ENCODE data around the gene SHB. TPM values are rescaled to one million over a fixed set of nuclear protein-coding genes. Genes with fewer than 3 reads are reported as not detected.

Gene SHB
- polyA plus RNA-seq, 2 of the 4 experiments (the other 2 are of a cell fraction) = 15.4 to 22.0 TPM

- ATAC-seq (peak; percentile 4 to 52; a peak in 3 of 6 replicates), FAIRE-seq (no peak), DNase-seq (ENCODE audit: low read depth in 1 of 2, low spot score in 1 of 2) (no peak)
- Histone ChIP-seq H3K4me1 (peaks cover 60% of the 10 kb centered on the region), H3K4me2 (peak overlapping the region; percentile 57), H3K4me3 (no peak overlapping the region), H3K27ac (peak overlapping the region; percentile 63 to 76; a peak in 5 of 6 replicates), H3K9me3 (no peaks in the 10 kb centered on the region)
- TF ChIP-seq BCL3 (IDR thresholded peaks at IDR 0.05) = 0 out of 3 replicates have a peak, but pooled peaks have one; percentile 20
- TF ChIP-seq EP300 (IDR thresholded peaks at IDR 0.05) = peak in 1 of 2 experiments; percentile 10; a peak in 1 of 5 replicates
- 0 out of 2 replicates have a peak, but pooled peaks have one; percentile 13 for TF ChIP-seq MAX (IDR thresholded peaks at IDR 0.05)
- TF ChIP-seq MAFK (IDR thresholded peaks at IDR 0.05; ENCODE audit: partially characterized antibody) = no peak
- WGBS (ENCODE audit: missing lambda C conversion rate) = 63% methylated on average over 11 of the region's 12 CpGs
- POLR2A ChIA-PET = no interaction called here
- CTCF ChIA-PET = interaction anchor here (0.7 to 1.6 kb wide), 5 partner anchors 9 to 125 kb away, joined by 3 to 7 read pairs (median 3); partner anchors contain the start of gene SHB
These were observed 125.4 kb downstream of the SHB start for GRCh38 chr9:37943345-37944265.

DNA sequence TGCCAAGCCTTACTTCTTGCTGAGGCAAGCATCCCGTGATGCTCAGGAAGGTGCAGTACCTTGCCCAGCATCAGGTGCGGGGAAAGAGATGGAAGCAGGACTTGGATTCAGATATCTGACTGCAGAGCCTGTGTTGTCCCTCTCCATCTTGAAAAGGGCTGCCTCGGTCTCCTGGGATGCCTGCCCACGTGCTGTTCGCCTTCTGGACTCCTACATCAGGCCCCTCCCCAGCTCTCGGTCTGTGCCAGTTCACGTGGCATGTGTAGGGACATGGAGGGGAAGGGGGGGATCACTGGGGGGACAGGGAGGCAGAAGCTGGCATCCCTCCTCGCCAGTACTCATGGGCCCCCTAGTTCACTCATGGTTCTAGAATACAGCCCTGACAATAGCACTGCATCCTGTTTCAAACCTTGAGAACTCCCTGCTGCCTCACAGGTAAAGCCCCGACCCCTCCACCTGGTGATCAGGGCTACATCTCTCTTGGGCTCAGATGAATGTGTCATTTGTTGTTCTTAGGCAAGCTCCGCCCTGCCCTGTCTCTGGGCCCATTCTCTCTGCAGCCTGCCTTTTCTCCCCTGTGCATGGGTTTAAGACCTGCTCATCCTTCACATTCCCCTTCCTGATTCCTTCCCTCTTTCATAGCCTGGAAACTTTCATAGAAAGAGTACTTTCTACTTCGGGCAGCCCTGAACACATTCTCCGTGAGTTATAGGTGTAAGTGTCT lies 126.2 kb downstream of the SHB start:
- ATAC-seq = peak in 1 of 2 experiments; percentile 6; a peak in 1 of 6 replicates
- peaks cover 68% of the 10 kb centered on the region for H3K4me1 ChIP-seq
- CTCF ChIA-PET = interaction anchor here (0.5 to 1.6 kb wide), 8 partner anchors 9 to 321 kb away, joined by 3 to 7 read pairs (median 3); partner anchors contain the start of gene SHB

DNA sequence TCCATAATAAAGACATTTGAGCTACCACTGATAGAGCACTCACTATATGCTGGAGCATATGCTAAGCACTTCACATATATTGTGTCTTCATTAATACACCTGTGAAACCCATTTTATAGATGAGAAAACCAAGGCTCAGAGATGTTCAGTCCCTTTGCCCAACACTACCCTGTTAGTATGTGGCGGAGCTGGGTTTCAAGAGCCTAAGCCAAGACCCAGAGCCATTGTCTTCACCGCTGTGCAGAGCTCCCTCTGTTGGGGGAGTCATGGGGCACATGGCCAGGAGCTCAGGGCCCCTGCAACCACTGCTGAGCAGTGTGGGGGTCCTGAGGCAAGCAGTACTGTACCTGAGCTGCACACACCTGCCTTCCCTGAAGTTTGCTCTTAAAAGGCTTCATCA lies 127.8 kb downstream of the SHB start:
- ChIA-PET POLR2A (no interaction called here), CTCF (interaction anchor here (0.9 to 2.1 kb wide), 6 partner anchors 8 to 147 kb away, joined by 3 to 15 read pairs (median 6); no protein-coding TSS in a partner anchor)
- TF ChIP-seq, protein P1, sequence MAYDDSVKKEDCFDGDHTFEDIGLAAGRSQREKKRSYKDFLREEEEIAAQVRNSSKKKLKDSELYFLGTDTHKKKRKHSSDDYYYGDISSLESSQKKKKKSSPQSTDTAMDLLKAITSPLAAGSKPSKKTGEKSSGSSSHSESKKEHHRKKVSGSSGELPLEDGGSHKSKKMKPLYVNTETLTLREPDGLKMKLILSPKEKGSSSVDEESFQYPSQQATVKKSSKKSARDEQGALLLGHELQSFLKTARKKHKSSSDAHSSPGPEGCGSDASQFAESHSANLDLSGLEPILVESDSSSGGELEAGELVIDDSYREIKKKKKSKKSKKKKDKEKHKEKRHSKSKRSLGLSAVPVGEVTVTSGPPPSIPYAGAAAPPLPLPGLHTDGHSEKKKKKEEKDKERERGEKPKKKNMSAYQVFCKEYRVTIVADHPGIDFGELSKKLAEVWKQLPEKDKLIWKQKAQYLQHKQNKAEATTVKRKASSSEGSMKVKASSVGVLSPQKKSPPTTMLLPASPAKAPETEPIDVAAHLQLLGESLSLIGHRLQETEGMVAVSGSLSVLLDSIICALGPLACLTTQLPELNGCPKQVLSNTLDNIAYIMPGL (CRISPR knock-in tag; IDR thresholded peaks at IDR 0.05; ENCODE audit: borderline replicate concordance) = no peak
- TF ChIP-seq BHLHE40 (IDR thresholded peaks at IDR 0.05; ENCODE audit: low read depth, low read length) (no peak), HOXA7 (CRISPR knock-in tag; IDR thresholded peaks at IDR 0.05) (no peak), HEYL (CRISPR knock-in tag; IDR thresholded peaks at IDR 0.05) (no peak), POLR2AphosphoS2 (conservative IDR thresholded peaks at IDR 0.05; ENCODE audit: low read length) (no peak)
- Histone ChIP-seq H3K4me3 (no peak overlapping the region), H3K9me3 (no peaks in the 10 kb centered on the region), H3K4me2 (no peak overlapping the region), H3K4me1 (peaks cover 72% of the 10 kb centered on the region), H3K27ac (peak overlapping the region in 1 of 2 experiments; percentile 76; a peak in 2 of 6 replicates)
- no peak for FAIRE-seq
- DNase-seq (ENCODE audit: low read depth in 1 of 2, low spot score in 1 of 2) = no peak
- no peak for ATAC-seq
- 100% methylated on average over 2 of the region's 2 CpGs for WGBS (ENCODE audit: missing lambda C conversion rate)

More for the DNA sequence above, 126.2 kb downstream of the SHB start:
- WGBS (ENCODE audit: missing lambda C conversion rate) = 91% methylated on average over 12 of the region's 12 CpGs
- DNase-seq (ENCODE audit: low read depth in 1 of 2, low spot score in 1 of 2) (no peak), FAIRE-seq (no peak)
- Histone ChIP-seq H3K9me3 (no peaks in the 10 kb centered on the region), H3K27ac (peak overlapping the region; percentile 63 to 76; a peak in 5 of 6 replicates), H3K4me2 (peak overlapping the region; percentile 57), H3K4me3 (no peak overlapping the region)
- no peak for TF ChIP-seq CBX2 (IDR thresholded peaks at IDR 0.05; ENCODE audit: borderline replicate concordance, low read depth)
- TF ChIP-seq, protein P2, sequence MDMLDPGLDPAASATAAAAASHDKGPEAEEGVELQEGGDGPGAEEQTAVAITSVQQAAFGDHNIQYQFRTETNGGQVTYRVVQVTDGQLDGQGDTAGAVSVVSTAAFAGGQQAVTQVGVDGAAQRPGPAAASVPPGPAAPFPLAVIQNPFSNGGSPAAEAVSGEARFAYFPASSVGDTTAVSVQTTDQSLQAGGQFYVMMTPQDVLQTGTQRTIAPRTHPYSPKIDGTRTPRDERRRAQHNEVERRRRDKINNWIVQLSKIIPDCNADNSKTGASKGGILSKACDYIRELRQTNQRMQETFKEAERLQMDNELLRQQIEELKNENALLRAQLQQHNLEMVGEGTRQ (IDR thresholded peaks at IDR 0.05) = no peak
- no peak for TF ChIP-seq ESRRA (IDR thresholded peaks at IDR 0.05; ENCODE audit: borderline replicate concordance, low read length)
- no peak for TF ChIP-seq CHD2 (IDR thresholded peaks at IDR 0.05; ENCODE audit: low read length, partially characterized antibody)
- no peak for TF ChIP-seq CBX8 (IDR thresholded peaks at IDR 0.05)
- no peak for TF ChIP-seq CHD4 (IDR thresholded peaks at IDR 0.05; ENCODE audit: borderline replicate concordance)
- TF ChIP-seq ZNF302 (CRISPR knock-in tag; IDR thresholded peaks at IDR 0.05) = no peak
- TF ChIP-seq RCOR1 (IDR thresholded peaks at IDR 0.05; ENCODE audit: low read depth, low read length) = no peak
- no peak for TF ChIP-seq GATA3 (IDR thresholded peaks at IDR 0.05; ENCODE audit: borderline replicate concordance)
- no peak for TF ChIP-seq EHF (CRISPR knock-in tag; IDR thresholded peaks at IDR 0.05)
- no peak for TF ChIP-seq BCL3 (IDR thresholded peaks at IDR 0.05)
- TF ChIP-seq ATOH8 (CRISPR knock-in tag; IDR thresholded peaks at IDR 0.05; ENCODE audit: low read depth) = no peak
- POLR2A ChIA-PET = no interaction called here

Measured in A549 (cell line).